Measurements from ENCODE around the gene NSF.

NSF gene

GRCh38 chr17:46732160-46732559, 141.7 kb downstream of the NSF start:
- no peaks in the 10 kb centered on the region for H3K27me3 ChIP-seq
- H3K4me3 ChIP-seq = no peak overlapping the region
- H3K9ac ChIP-seq = no peak overlapping the region
- H3K27ac ChIP-seq = no peak overlapping the region
- H3K36me3 ChIP-seq = peaks cover 10 to 68% (median 40%) of the 10 kb centered on the region in 11 experiments; a peak in 20 of 22 replicates
- no peaks in the 10 kb centered on the region for H3K9me3 ChIP-seq (replicated peaks in 1 of 11)
- H4K20me1 ChIP-seq = 0 out of 22 replicates have a peak, but pooled peaks cover 0 to 4% (median 0%) of the 10 kb centered on the region in 11 experiments
- no peak overlapping the region for H3K4me2 ChIP-seq
- H3K4me1 ChIP-seq = peaks cover 8 to 20% (median 18%) of the 10 kb centered on the region in 10 experiments; a peak in 19 of 20 replicates
- no peak for TF ChIP-seq Cebpa-rat (IDR thresholded peaks at IDR 0.05)

- Histone ChIP-seq H3K9ac (no peak overlapping the region), H4K20me1 (0 out of 22 replicates have a peak, but pooled peaks cover 0 to 4% (median 0%) of the 10 kb centered on the region in 11 experiments), H3K4me1 (peaks cover 8 to 23% (median 20%) of the 10 kb centered on the region in 10 experiments; a peak in 19 of 20 replicates), H3K4me2 (no peak overlapping the region), H3K4me3 (no peak overlapping the region), H3K27ac (no peak overlapping the region), H3K36me3 (peaks cover 10 to 68% (median 33%) of the 10 kb centered on the region in 11 experiments; a peak in 20 of 22 replicates), H3K9me3 (replicated peaks in 1 of 11) (no peaks in the 10 kb centered on the region), H3K27me3 (no peaks in the 10 kb centered on the region)
- no peak for TF ChIP-seq Cebpa-rat (IDR thresholded peaks at IDR 0.05)
Measured at GRCh38 chr17:46732754-46733398, 142.4 kb downstream of the NSF start.

GRCh38 chr17:46733837-46734475, 143.5 kb downstream of the NSF start:
- H3K9me3 ChIP-seq (replicated peaks in 1 of 11) = no peaks in the 10 kb centered on the region
- H3K27me3 ChIP-seq = no peaks in the 10 kb centered on the region
- H3K9ac ChIP-seq = no peak overlapping the region
- H3K36me3 ChIP-seq = peaks cover 10 to 68% (median 33%) of the 10 kb centered on the region in 11 experiments; a peak in 21 of 22 replicates
- H3K4me3 ChIP-seq = no peak overlapping the region
- peaks cover 8 to 23% (median 20%) of the 10 kb centered on the region in 10 experiments; a peak in 19 of 20 replicates for H3K4me1 ChIP-seq
- no peak for TF ChIP-seq Cebpa-rat (IDR thresholded peaks at IDR 0.05)
- no peak overlapping the region for H3K27ac ChIP-seq
- H4K20me1 ChIP-seq = 0 out of 22 replicates have a peak, but pooled peaks cover 0 to 4% (median 0%) of the 10 kb centered on the region in 11 experiments
- H3K4me2 ChIP-seq = no peak overlapping the region

- no peak overlapping the region for H3K4me3 ChIP-seq
- H3K27ac ChIP-seq = no peak overlapping the region
Measured at GRCh38 chr17:46736100-46736499, 145.6 kb downstream of the NSF start.

GRCh38 chr17:46737326-46737725, 146.9 kb downstream of the NSF start:
- H3K36me3 ChIP-seq = peaks cover 11 to 69% (median 23%) of the 10 kb centered on the region in 11 experiments; a peak in 20 of 22 replicates
- 0 out of 22 replicates have a peak, but pooled peaks cover 0 to 4% (median 0%) of the 10 kb centered on the region in 11 experiments for H4K20me1 ChIP-seq
- no peaks in the 10 kb centered on the region for H3K27me3 ChIP-seq
- peaks cover 8 to 23% (median 20%) of the 10 kb centered on the region in 10 experiments; a peak in 19 of 20 replicates for H3K4me1 ChIP-seq
- H3K9me3 ChIP-seq (replicated peaks in 1 of 11) = no peaks in the 10 kb centered on the region
- TF ChIP-seq Cebpa-rat (IDR thresholded peaks at IDR 0.05) = no peak
- no peak overlapping the region for H3K9ac ChIP-seq
- no peak overlapping the region for H3K4me3 ChIP-seq
- peak overlapping the region in 5 of 11 experiments; percentile 12 to 66 (median 62); a peak in 5 of 22 replicates for H3K4me2 ChIP-seq
- no peak overlapping the region for H3K27ac ChIP-seq

More at GRCh38 chr17:46736100-46736499, 145.6 kb downstream of the NSF start:
- H4K20me1 ChIP-seq = 0 out of 22 replicates have a peak, but pooled peaks cover 0 to 4% (median 0%) of the 10 kb centered on the region in 11 experiments
- no peaks in the 10 kb centered on the region for H3K9me3 ChIP-seq (replicated peaks in 1 of 11)
- no peaks in the 10 kb centered on the region for H3K27me3 ChIP-seq
- peaks cover 8 to 23% (median 20%) of the 10 kb centered on the region in 10 experiments; a peak in 19 of 20 replicates for H3K4me1 ChIP-seq
- TF ChIP-seq Cebpa-rat (IDR thresholded peaks at IDR 0.05) = no peak
- peak overlapping the region in 10 of 11 experiments; percentile 20 to 72 (median 48); a peak in 17 of 22 replicates for H3K4me2 ChIP-seq
- no peak overlapping the region for H3K9ac ChIP-seq
- peaks cover 11 to 66% (median 19%) of the 10 kb centered on the region in 11 experiments; a peak in 20 of 22 replicates for H3K36me3 ChIP-seq

GRCh38 chr17:46738544-46738943, 148.1 kb downstream of the NSF start:
- Histone ChIP-seq H3K4me1 (peaks cover 8 to 23% (median 20%) of the 10 kb centered on the region in 10 experiments; a peak in 19 of 20 replicates), H3K4me2 (no peak overlapping the region)

GRCh38 chr17:46739982-46740381, 149.5 kb downstream of the NSF start:
- peaks cover 0 to 75% (median 24%) of the 10 kb centered on the region in 11 experiments; a peak in 14 of 22 replicates for H3K36me3 ChIP-seq
- H3K4me2 ChIP-seq = no peak overlapping the region
- no peak for TF ChIP-seq Cebpa-rat (IDR thresholded peaks at IDR 0.05)

More at GRCh38 chr17:46738544-46738943, 148.1 kb downstream of the NSF start:
- Histone ChIP-seq H3K9me3 (replicated peaks in 1 of 11) (no peaks in the 10 kb centered on the region), H3K36me3 (peaks cover 3 to 69% (median 24%) of the 10 kb centered on the region in 11 experiments; a peak in 16 of 22 replicates), H4K20me1 (0 out of 22 replicates have a peak, but pooled peaks cover 0 to 5% (median 0%) of the 10 kb centered on the region in 11 experiments), H3K9ac (no peak overlapping the region), H3K4me3 (no peak overlapping the region), H3K27me3 (no peaks in the 10 kb centered on the region), H3K27ac (no peak overlapping the region)
- no peak for TF ChIP-seq Cebpa-rat (IDR thresholded peaks at IDR 0.05)

GRCh38 chr17:46741122-46741730, 150.8 kb downstream of the NSF start:
- H3K4me3 ChIP-seq = no peak overlapping the region
- TF ChIP-seq Cebpa-rat (IDR thresholded peaks at IDR 0.05) = no peak
- H3K27ac ChIP-seq = no peak overlapping the region
- H3K27me3 ChIP-seq = no peaks in the 10 kb centered on the region
- peaks cover 0 to 77% (median 24%) of the 10 kb centered on the region in 11 experiments; a peak in 14 of 22 replicates for H3K36me3 ChIP-seq
- no peak overlapping the region for H3K4me2 ChIP-seq
- H4K20me1 ChIP-seq = 0 out of 22 replicates have a peak, but pooled peaks cover 0 to 5% (median 0%) of the 10 kb centered on the region in 11 experiments
- H3K9ac ChIP-seq = no peak overlapping the region
- no peaks in the 10 kb centered on the region for H3K9me3 ChIP-seq (replicated peaks in 1 of 11)
- H3K4me1 ChIP-seq = peaks cover 0 to 14% (median 10%) of the 10 kb centered on the region in 10 experiments; a peak in 17 of 20 replicates

More at GRCh38 chr17:46739982-46740381, 149.5 kb downstream of the NSF start:
- no peaks in the 10 kb centered on the region for H3K9me3 ChIP-seq (replicated peaks in 1 of 11)
- H3K27ac ChIP-seq = no peak overlapping the region
- H3K4me1 ChIP-seq = peaks cover 8 to 23% (median 20%) of the 10 kb centered on the region in 10 experiments; a peak in 19 of 20 replicates
- H3K27me3 ChIP-seq = no peaks in the 10 kb centered on the region
- H4K20me1 ChIP-seq = 0 out of 22 replicates have a peak, but pooled peaks cover 0 to 5% (median 0%) of the 10 kb centered on the region in 11 experiments
- H3K9ac ChIP-seq = no peak overlapping the region
- H3K4me3 ChIP-seq = no peak overlapping the region

Measured in BLaER1 treated with 17β-estradiol and CSF1 and Interleukin-3, amounts not matched to agents 10 nM and 100 nM (cell line).